HPDE6-E6E7 (cell line): ENCODE measurements around the gene TTLL1.
"Not testable (repeated sequence)": the region's sequence is repeated elsewhere in the genome, so short reads cannot be mapped to it uniquely, and the experiment has no call there.

Source experiments
- DNase-seq: peaks from one replicate; pipeline ENCODE4 v3.0.0; 2011; ENCODE audit warnings: missing footprints; ENCODE audit errors: extremely low spot score

TTLL1 gene

GRCh38 chr22:43066844-43067385 is 22.3 kb downstream of the TTLL1 start:
- DNase-seq = no peak

GRCh38 chr22:43066134-43066533 is 23.1 kb downstream of the TTLL1 start:
- DNase-seq = no peak

GRCh38 chr22:43060183-43060582 is 29.0 kb downstream of the TTLL1 start:
- DNase-seq = no peak

- no peak for DNase-seq
Measured at GRCh38 chr22:43057641-43058040, 31.6 kb downstream of the TTLL1 start.

GRCh38 chr22:43053176-43053575 is 36.0 kb downstream of the TTLL1 start:
- DNase-seq = no peak

GRCh38 chr22:43050995-43051394 is 38.2 kb downstream of the TTLL1 start:
- DNase-seq = no peak

- DNase-seq = no peak
Measured at GRCh38 chr22:43047605-43048004, 41.6 kb downstream of the TTLL1 start.

GRCh38 chr22:43044290-43044712 is 44.9 kb downstream of the TTLL1 start:
- no peak for DNase-seq

- no peak for DNase-seq
Measured at GRCh38 chr22:43042101-43042780, 47.0 kb downstream of the TTLL1 start.

GRCh38 chr22:43039800-43040199 is 49.4 kb downstream of the TTLL1 start:
- no peak for DNase-seq

GRCh38 chr22:43038325-43038724 is 50.9 kb downstream of the TTLL1 start:
- DNase-seq = no peak

GRCh38 chr22:43036282-43036829 is 52.8 kb downstream of the TTLL1 start:
- DNase-seq = no peak

- DNase-seq = no peak
Measured at GRCh38 chr22:43035250-43035649, 53.9 kb downstream of the TTLL1 start.

GRCh38 chr22:43031617-43032016 is 57.6 kb downstream of the TTLL1 start:
- no peak for DNase-seq

GRCh38 chr22:43018615-43019014 is 70.6 kb downstream of the TTLL1 start:
- DNase-seq = no peak

- no peak for DNase-seq
Measured at GRCh38 chr22:43017525-43018460, 71.4 kb downstream of the TTLL1 start.

- not testable (repeated sequence) for DNase-seq
Measured at GRCh38 chr22:43016150-43016549, 73.0 kb downstream of the TTLL1 start.

GRCh38 chr22:43015677-43016042 is 73.5 kb downstream of the TTLL1 start:
- no peak for DNase-seq

GRCh38 chr22:43014869-43015676 is 74.1 kb downstream of the TTLL1 start, which contains the start of gene PACSIN2:
Gene PACSIN2 (minus strand): TSS chr22:43015149. CDS start chr22:42912080, 103,069 bp downstream.
- peak; percentile 98 for DNase-seq

GRCh38 chr22:43014316-43014868 is 74.8 kb downstream of the TTLL1 start:
- no peak for DNase-seq
